ENCODE measurements around the gene SEPHS2. TPM values are rescaled to one million over a fixed set of nuclear protein-coding genes. Genes with fewer than 3 reads are reported as not detected.

SEPHS2 gene
- total and polyA plus RNA-seq, 4 donors: 17.1 to 68.6 (median 46.0) TPM

DNA sequence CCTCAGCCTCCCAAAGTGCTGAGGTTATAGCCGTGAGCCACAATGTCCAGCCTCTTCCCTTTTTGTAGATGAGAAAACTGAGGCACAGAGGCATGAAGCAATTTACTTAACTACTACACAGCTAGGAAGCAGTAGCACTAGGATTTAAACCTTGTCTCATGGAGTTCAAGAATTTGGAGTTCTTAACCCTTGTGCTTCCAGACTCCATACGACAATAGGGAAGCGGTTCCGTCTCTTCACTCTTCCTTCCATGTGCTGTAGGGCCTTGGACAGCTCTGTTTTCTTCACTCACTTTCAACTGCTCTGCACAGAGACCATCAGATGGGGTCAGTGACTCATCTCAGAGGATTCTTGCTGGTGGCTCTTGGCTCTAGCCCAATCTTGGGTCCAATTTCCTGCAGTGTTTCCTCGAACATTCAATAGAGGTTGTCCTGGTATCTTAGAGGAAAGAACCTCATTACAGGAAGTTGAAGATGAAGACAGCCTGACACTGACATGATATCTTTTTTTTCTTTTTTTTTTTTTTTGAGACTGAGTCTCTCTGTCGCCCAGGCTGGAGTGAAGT, 46.2 kb upstream of the SEPHS2 start:
- Histone ChIP-seq H3K36me3 (ENCODE audit: control insufficient read depth in 4 of 4, insufficient read depth in 4 of 4, low read length in 4 of 4) (peaks cover 0 to 9% (median 0%) of the 10 kb centered on the region in 4 donors), H3K9ac (ENCODE audit: insufficient read depth in 1 of 2, low read length in 2 of 2) (no peak overlapping the region), H3K27me3 (ENCODE audit: control insufficient read depth in 3 of 3, insufficient read depth in 3 of 3, low read length in 2 of 3) (no peaks in the 10 kb centered on the region), H3K4me3 (no peak overlapping the region), H3K4me1 (ENCODE audit: control insufficient read depth in 5 of 5, insufficient read depth in 5 of 5, low read length in 5 of 5) (peaks cover 0 to 5% (median 0%) of the 10 kb centered on the region in 5 donors), H3K27ac (ENCODE audit: low read depth in 1 of 2, low read length in 1 of 2) (no peak overlapping the region), H3K9me3 (ENCODE audit: control insufficient read depth in 4 of 4, insufficient read depth in 3 of 4, low read length in 3 of 4) (peaks cover 0 to 3% (median 0%) of the 10 kb centered on the region in 4 donors)
- DNase-seq: peak; percentile 51 to 72 (median 61)
- TF ChIP-seq, protein P1, sequence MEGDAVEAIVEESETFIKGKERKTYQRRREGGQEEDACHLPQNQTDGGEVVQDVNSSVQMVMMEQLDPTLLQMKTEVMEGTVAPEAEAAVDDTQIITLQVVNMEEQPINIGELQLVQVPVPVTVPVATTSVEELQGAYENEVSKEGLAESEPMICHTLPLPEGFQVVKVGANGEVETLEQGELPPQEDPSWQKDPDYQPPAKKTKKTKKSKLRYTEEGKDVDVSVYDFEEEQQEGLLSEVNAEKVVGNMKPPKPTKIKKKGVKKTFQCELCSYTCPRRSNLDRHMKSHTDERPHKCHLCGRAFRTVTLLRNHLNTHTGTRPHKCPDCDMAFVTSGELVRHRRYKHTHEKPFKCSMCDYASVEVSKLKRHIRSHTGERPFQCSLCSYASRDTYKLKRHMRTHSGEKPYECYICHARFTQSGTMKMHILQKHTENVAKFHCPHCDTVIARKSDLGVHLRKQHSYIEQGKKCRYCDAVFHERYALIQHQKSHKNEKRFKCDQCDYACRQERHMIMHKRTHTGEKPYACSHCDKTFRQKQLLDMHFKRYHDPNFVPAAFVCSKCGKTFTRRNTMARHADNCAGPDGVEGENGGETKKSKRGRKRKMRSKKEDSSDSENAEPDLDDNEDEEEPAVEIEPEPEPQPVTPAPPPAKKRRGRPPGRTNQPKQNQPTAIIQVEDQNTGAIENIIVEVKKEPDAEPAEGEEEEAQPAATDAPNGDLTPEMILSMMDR (IDR thresholded peaks at IDR 0.05; ENCODE audit: control extremely low read depth, extremely low read depth): no peak
- ATAC-seq (ENCODE audit: insufficient read depth, low FRiP score): no peak
- 27 to 39% methylated on average over 6 of the region's 6 CpGs for WGBS, 2 donors

DNA sequence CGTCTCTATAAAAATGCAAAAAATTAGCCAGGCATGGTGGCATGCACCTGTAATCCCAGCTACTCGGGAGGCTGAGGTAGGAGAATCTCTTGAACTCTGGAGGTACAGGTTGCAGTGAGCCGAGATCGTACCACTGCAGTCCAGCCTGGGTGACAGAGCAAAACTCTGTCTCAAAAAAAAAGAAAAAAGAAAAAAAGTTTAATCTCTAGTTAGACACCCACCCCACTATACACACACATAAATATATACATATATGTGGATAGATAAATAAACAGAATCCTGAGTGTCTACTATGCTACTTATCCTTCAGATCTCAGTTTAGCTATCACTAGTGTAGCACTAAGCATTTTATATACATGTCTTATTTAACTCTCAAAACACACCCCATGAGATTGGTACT, 45.6 kb upstream of the SEPHS2 start:
- H3K9ac ChIP-seq (ENCODE audit: insufficient read depth in 1 of 2, low read length in 2 of 2): no peak overlapping the region
- DNase-seq (no peak), ATAC-seq (ENCODE audit: insufficient read depth, low FRiP score) (no peak)
- peaks cover 0 to 9% (median 0%) of the 10 kb centered on the region in 4 donors for H3K36me3 ChIP-seq (ENCODE audit: control insufficient read depth in 4 of 4, insufficient read depth in 4 of 4, low read length in 4 of 4)
- peaks cover 0 to 3% (median 0%) of the 10 kb centered on the region in 4 donors for H3K9me3 ChIP-seq (ENCODE audit: control insufficient read depth in 4 of 4, insufficient read depth in 3 of 4, low read length in 3 of 4)
- 92 to 93% methylated on average over 4 of the region's 4 CpGs for WGBS, 2 donors
- peaks cover 0 to 5% (median 0%) of the 10 kb centered on the region in 5 donors for H3K4me1 ChIP-seq (ENCODE audit: control insufficient read depth in 5 of 5, insufficient read depth in 5 of 5, low read length in 5 of 5)
- H3K27ac ChIP-seq (ENCODE audit: low read depth in 1 of 2, low read length in 1 of 2): no peak overlapping the region
- no peaks in the 10 kb centered on the region for H3K27me3 ChIP-seq (ENCODE audit: control insufficient read depth in 3 of 3, insufficient read depth in 3 of 3, low read length in 2 of 3)
- TF ChIP-seq, protein P1 (IDR thresholded peaks at IDR 0.05; ENCODE audit: control extremely low read depth, extremely low read depth): no peak
- H3K4me3 ChIP-seq: no peak overlapping the region

DNA sequence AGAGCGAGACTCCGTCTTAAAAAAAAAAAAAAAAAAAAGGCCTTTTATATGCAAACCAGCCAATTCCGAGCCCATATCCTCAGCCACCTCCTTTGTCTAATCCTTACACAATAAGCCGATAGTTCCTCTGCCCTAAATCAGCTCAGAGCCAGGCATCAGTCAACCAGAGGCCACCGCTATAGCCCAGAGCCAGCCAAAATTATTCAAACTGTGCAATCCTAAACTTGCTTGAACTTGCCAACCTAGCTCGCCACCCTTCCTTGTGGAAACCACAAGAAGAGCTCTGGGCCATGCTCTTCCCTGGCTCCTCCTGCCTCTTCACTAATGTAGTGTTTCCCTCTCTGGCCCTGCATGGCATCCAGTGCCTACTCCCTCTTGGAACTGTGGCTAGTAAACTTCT, 44.5 kb upstream of the SEPHS2 start:
- WGBS, 2 donors: 68 to 84% methylated on average over 6 of the region's 6 CpGs
- TF ChIP-seq, protein P1 (IDR thresholded peaks at IDR 0.05; ENCODE audit: control extremely low read depth, extremely low read depth): no peak
- ATAC-seq (ENCODE audit: insufficient read depth, low FRiP score): no peak
- no peak overlapping the region for H3K4me3 ChIP-seq
- H3K9ac ChIP-seq (ENCODE audit: insufficient read depth in 1 of 2, low read length in 2 of 2): no peak overlapping the region
- H3K9me3 ChIP-seq (ENCODE audit: control insufficient read depth in 4 of 4, insufficient read depth in 3 of 4, low read length in 3 of 4): peaks cover 0 to 3% (median 0%) of the 10 kb centered on the region in 4 donors
- peaks cover 0 to 9% (median 0%) of the 10 kb centered on the region in 4 donors for H3K36me3 ChIP-seq (ENCODE audit: control insufficient read depth in 4 of 4, insufficient read depth in 4 of 4, low read length in 4 of 4)
- no peak for DNase-seq
- H3K27ac ChIP-seq (ENCODE audit: low read depth in 1 of 2, low read length in 1 of 2): no peak overlapping the region
- no peaks in the 10 kb centered on the region for H3K27me3 ChIP-seq (ENCODE audit: control insufficient read depth in 3 of 3, insufficient read depth in 3 of 3, low read length in 2 of 3)
- peaks cover 0 to 5% (median 0%) of the 10 kb centered on the region in 5 donors for H3K4me1 ChIP-seq (ENCODE audit: control insufficient read depth in 5 of 5, insufficient read depth in 5 of 5, low read length in 5 of 5)
